Right renal pelvis (tissue), 4 donors: ENCODE measurements around the gene KRT2. TPM values are rescaled to one million over a fixed set of nuclear protein-coding genes. Genes with fewer than 3 reads are reported as not detected.

Experiments
- DNase-seq, 4 donors: peaks; one replicate each; pipeline ENCODE4 v3.0.0-alpha.2; 2013; ENCODE audit warnings: low read depth in 4 of 4, low spot score in 3 of 4, missing footprints in 1 of 4
- polyA plus RNA-seq, 4 donors: library from polyadenylated mRNA; unstranded; fragments of 120-200 nt; gene quantifications; one replicate each; pipeline ENCODE4 v1.2.1, GENCODE V29; 2013; ENCODE audit not compliant: insufficient read length in 4 of 4

Gene KRT2
- polyA plus RNA-seq, result not detected

DNA sequence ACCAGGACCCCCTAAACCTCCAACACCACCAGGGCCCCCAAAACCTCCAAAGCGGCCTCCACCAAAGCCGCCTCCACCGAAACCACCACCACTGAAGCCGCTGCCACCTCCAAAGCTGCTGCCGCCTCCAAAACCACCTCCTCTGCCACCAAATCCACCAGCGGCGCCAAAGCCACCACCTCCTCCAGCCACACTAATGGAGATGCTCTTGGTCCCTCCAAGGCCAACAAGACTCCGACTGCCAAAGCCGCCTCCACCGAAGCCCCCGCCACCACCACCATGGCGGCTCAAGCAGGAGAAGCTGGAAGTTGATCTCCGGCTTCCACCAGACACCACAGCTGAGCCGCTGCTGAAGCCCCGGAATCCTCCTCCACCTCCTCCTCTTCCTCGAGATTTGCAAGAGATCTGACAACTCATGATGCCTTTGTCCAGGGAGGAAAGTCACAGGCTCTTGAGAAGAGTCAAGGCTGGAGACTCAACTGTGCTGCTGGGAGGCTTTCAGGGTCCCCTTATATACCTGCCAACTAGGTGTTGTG, at the start of gene KRT2:
Gene KRT2 (minus strand): TSS at position 486 of the 536 bp plus-strand sequence. CDS start 69 bp downstream, at position 417.
- no peak for DNase-seq

DNA sequence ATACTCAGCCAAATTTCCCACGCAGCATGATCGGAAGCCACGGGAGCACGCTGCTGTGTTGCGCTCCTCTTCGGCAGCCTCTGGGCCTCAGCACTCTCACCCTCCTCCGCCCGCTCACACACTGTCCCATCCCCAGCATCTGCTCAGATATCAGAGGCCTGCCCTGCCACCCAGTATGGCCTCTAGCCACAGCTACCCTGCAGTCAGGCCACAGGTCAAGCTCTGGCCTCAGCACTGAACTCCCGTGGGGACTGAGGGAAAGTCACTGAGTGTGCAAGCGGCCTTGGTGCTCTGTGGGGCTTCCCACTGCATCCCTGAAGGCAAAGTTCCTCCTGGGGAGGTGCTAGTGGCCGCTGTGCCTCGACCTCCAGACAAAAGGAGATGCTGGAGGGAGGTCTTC, 49.3 kb upstream of the KRT2 start:
- DNase-seq, result no peak

DNA sequence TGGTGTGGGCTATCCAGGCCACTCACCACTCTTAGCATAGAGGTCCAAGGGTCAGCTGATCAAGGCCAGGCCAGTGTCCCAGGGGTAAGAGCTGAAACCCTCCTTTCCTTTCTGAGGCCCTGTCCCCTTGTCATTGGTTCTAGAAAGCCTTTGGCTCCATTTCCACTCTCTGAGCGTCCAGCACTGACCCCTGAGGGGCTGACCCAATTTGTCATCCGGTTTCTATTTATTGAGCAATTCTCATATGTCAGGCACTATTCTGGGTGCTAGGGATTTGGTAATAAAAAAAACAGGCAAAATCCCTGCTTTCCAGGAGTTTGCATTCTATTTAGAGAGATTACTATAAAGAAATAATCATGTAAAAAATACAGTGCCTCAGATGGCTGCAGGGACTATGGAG, 47.9 kb upstream of the KRT2 start:
- no peak for DNase-seq

GRCh38 chr12:52699373-52699772, 47.4 kb upstream of the KRT2 start:
- no peak for DNase-seq

GRCh38 chr12:52698651-52699340, 46.8 kb upstream of the KRT2 start:
- no peak for DNase-seq

DNA sequence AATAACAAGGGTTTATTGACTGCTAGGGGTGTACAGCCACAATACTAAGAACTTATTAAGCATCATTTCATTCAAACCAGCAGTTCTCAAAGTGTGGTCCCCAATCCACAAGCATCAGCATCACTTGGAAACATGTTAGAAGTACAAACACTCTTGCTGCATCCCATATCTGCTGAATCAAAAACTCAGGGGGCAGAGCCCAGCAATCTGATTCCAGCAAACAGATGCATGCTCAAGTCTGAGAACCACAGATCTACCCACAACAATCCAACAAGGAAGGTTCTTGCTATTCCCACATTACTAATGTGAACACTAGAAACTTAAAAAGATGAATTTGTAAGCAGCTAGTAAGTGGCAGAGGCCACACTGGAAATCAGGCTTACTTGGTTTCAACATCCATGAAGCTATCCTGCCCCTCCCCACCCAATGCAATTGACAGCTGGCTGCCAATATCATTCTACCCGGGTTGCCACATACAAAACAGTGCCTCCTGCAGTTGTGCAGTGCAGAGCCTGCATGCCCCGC, 45.1 kb upstream of the KRT2 start:
- no peak for DNase-seq

- DNase-seq, result no peak
Observed at GRCh38 chr12:52696588-52696987, 44.6 kb upstream of the KRT2 start.

GRCh38 chr12:52695039-52695438, 43.0 kb upstream of the KRT2 start:
- no peak for DNase-seq

- no peak for DNase-seq
Observed at GRCh38 chr12:52694151-52694550, 42.1 kb upstream of the KRT2 start.

DNA sequence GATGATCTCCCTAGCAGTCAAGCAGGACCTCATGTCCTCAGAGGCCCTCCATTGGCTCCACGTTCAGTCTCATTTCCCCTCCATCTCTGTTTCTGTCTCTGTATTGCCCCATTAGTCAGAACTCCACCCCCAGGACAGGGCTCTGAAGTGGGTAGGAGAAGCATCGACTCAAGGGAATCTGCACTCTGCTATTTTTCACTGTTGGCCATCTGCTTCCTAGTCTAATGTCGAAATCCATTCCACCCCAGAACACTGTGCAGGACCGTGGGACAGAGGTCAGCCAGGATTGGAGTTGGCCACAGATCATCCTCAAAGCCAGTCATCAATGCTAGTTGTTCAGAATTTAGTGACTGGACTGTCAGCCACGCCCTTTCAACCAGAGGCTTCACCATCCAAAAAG, 41.2 kb upstream of the KRT2 start:
- no peak for DNase-seq

- DNase-seq, result no peak
Observed at GRCh38 chr12:52692254-52692653, 40.2 kb upstream of the KRT2 start.

DNA sequence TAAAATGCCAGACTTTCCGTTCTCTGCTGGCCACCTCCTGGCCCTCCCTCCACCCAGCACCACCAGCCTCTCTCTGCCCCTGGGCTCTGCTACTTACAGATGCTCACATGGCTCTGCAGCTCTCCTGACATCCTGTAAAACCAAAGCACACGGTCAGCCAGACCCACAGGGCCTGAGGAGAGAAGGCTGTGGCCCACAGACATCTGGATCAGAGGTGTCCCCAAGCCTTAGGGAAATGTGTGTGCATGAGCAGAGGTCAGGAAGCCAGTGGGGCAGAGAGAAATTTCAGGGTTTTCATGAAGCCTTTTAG, 39.8 kb upstream of the KRT2 start:
- no peak for DNase-seq

DNA sequence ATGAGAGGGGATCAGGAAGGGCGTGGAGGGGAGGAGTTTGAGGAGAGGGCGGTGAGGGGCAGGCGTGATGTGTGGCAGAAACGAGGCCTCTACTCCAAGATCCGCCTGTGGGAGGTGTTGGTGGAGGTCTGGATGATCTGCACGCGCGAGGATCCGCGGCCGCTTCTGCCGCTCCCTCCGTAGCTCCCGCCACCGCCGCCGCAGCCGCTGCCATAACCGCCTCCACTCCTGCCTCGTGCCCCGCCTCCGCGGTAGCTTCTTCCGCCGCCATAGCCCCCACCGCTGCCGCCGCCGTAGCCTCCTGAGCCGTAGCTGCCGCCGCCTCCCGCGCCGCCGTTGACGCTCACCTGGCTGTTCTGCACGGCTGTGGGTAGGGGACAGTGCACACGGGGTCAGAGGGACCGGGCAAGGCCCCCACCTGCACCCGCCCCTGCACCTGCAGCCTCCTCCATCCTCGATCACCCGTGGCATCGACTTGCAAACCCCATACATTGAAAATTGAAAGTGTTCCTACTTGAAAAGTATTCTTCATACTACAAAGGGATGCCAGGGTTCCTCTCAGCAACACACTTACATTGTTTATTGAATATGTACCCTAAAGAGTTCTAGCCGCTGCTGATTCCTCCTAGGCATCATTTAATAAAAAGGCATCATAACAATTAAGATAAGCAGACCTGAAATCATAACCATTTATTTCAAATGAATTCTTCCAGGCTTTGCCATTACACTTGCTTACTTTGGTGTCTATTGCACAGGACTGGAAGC, 39.2 kb upstream of the KRT2 start:
- DNase-seq, result no peak

GRCh38 chr12:52690351-52691075, 38.5 kb upstream of the KRT2 start:
- DNase-seq, result no peak

DNA sequence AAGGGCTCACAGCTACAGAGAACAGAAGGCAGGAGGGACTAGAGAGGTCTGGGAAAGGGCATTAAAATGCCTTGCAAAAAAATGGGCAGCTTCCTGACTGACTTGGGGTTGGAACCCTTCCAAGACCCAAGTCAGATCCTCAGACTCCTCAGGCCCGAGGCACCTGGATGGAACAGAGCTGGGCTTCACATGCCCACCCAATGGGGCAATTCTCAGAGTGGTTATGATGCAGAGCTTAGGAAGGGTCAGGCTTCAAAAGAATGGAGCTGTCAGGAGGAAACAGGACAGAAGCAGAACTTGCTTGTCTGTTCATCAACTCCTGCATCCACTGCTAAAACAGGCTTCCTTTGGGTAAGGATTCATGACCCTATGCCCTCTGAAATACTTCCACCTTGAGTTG, 37.9 kb upstream of the KRT2 start:
- DNase-seq, result no peak

DNA sequence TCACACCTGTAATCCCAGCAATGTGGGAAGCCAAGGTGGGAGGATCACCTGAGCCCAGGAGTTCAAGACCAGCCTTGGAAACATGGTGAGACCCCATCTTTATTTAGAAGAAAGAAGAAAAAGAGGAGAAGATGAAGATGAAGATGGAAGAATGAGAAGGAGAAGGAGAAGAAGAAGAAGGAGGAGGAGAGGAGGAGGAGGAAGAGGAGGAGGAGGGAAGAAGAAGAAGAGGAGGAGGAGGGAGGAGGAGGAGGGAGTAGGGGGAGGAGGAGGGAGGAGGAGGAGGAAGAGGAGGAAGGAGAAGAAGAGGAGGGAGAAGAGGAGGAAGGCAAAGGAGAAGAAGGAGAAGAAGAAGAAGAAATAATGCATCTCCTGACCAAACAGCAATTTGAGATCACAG, 37.2 kb upstream of the KRT2 start:
- DNase-seq, result no peak

GRCh38 chr12:52688481-52688880, 36.5 kb upstream of the KRT2 start:
- DNase-seq, result no peak

DNA sequence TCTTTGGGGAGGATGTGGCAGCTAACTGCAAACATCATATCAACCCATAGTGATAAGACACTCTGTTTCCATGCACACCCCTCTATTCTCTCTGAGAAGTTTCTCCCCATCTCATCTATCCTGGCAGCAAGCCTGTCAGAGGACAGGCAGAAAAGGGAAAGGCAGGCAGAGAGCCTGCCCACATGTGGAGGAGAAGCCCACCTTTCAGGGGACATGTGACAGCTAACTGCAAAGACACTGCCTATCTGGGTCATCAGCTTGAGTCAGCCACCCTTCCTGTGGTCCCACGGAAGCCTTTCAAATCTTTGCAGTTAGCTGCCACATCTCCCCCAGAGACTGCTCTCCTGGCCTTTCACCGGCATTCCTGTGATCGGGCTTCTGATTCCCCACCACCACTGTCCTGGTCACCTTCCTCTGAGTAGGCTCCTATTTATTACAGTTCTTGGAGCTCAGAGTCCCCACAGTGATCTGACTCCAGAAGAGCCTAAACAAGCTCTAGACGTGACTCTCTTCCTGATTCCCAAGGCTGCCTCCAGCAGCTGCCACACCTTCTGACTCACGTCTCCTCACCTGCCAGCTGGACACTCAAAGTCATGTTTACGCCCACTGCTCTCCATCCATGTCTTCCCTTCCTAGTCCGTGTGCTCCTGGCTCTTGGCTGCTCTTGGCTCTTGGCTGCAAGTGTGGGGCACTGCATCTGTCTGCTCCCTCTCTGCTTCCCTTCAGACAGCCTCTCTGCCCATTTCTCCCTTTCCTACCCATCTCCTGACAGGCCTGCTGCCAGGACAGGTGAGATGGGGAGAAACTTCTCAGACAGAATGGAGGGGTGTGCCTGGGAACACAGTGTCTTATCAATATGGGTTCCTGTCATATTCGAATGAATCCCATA, 35.7 kb upstream of the KRT2 start:
- no peak for DNase-seq

DNA sequence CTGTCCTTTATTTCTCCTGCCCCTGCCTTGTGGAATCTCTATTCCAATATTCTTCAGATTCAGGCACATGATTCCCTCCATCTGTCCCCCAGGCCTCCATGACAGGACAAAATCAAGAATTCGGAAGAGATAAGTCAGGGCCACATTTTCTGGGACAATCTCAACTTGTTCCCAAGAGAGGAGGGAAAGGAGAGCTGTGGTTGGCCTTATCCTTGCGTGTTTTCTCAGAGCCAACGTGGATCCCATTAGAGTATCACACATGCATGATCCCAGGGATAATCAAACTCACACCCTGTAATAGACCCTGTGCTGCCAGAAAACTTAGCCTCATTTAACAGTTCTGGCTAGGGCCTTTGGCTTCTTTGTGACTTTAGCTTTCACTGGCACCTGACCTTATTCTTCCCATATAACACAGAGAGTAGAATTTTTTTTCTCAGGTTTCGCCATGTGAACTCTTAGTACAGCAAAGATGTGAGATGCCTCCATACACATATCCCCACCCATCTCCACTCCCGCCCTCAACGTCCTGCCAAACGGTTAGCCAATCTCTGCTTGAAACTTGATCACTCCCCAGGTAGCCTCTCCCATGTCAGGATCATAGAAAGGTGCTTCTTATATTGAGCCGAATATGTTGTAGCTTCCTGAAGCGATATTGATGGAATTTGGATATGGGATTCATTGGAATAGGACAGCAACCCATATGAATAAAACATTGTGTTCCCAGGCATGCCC, 34.9 kb upstream of the KRT2 start:
- no peak for DNase-seq

- no peak for DNase-seq
Observed at GRCh38 chr12:52686063-52686462, 34.1 kb upstream of the KRT2 start.
